GM21367 (cell line): ENCODE measurements around the gene NIPBL.
"Not testable (repeated sequence)": the region's sequence is repeated elsewhere in the genome, so short reads cannot be mapped to it uniquely, and the experiment has no call there.

Source experiments
- ATAC-seq: cut with Tn5 transposase; IDR thresholded peaks from one replicate; pipeline ENCODE4 v1.9.1; 2021; ENCODE audit not compliant: unreplicated experiment

The NIPBL gene, protein sequence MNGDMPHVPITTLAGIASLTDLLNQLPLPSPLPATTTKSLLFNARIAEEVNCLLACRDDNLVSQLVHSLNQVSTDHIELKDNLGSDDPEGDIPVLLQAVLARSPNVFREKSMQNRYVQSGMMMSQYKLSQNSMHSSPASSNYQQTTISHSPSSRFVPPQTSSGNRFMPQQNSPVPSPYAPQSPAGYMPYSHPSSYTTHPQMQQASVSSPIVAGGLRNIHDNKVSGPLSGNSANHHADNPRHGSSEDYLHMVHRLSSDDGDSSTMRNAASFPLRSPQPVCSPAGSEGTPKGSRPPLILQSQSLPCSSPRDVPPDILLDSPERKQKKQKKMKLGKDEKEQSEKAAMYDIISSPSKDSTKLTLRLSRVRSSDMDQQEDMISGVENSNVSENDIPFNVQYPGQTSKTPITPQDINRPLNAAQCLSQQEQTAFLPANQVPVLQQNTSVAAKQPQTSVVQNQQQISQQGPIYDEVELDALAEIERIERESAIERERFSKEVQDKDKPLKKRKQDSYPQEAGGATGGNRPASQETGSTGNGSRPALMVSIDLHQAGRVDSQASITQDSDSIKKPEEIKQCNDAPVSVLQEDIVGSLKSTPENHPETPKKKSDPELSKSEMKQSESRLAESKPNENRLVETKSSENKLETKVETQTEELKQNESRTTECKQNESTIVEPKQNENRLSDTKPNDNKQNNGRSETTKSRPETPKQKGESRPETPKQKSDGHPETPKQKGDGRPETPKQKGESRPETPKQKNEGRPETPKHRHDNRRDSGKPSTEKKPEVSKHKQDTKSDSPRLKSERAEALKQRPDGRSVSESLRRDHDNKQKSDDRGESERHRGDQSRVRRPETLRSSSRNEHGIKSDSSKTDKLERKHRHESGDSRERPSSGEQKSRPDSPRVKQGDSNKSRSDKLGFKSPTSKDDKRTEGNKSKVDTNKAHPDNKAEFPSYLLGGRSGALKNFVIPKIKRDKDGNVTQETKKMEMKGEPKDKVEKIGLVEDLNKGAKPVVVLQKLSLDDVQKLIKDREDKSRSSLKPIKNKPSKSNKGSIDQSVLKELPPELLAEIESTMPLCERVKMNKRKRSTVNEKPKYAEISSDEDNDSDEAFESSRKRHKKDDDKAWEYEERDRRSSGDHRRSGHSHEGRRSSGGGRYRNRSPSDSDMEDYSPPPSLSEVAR (N-terminal part only)

GRCh38 chr5:36876299-36876964, at the start of gene NIPBL:
NIPBL (plus strand) TSS chr5:36876769; CDS start chr5:36953697, 76,928 bp downstream.
- ATAC-seq = peak; percentile 48

DNA sequence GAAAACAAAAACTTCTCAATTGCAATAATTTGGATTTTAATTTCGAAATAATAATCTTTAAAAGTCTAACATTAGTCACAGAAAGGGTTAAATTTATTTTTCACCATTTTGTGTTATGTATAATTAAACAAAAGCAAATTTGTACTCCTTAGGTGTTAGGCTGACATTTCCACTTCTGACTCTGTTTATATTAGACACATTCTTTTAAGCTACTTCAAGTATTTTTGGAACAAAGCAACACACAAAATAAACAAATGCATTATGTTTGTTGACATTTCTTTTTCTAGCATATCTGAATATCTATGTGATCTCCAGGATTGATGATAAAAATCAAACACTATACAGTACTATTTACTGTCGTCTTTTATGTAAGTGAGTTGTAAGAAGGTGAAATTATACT, 44.3 kb upstream of the NIPBL start:
- no peak for ATAC-seq

GRCh38 chr5:36836831-36837230, 39.7 kb upstream of the NIPBL start:
- no peak for ATAC-seq

GRCh38 chr5:36839489-36840476, 36.8 kb upstream of the NIPBL start:
- no peak for ATAC-seq

DNA sequence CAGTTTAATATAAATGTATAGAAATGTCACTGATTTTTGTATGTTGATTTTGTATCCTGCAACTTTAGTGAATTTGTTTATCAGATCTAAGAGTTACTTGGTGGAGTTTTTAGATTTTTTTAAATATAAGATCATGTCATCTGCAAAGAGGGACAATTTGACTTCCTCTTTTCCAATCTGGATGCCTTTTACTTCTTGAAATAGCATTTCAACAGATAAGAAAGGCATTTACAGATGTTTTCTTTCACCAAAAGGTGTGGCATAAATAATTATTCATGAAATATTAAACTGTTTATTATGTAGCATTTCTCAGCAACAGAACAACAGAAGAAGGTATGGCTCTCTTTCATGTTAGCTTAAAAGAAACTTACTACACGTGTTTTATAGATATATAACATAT, 34.9 kb upstream of the NIPBL start:
- no peak for ATAC-seq

GRCh38 chr5:36842087-36842486, 34.5 kb upstream of the NIPBL start:
- no peak for ATAC-seq

DNA sequence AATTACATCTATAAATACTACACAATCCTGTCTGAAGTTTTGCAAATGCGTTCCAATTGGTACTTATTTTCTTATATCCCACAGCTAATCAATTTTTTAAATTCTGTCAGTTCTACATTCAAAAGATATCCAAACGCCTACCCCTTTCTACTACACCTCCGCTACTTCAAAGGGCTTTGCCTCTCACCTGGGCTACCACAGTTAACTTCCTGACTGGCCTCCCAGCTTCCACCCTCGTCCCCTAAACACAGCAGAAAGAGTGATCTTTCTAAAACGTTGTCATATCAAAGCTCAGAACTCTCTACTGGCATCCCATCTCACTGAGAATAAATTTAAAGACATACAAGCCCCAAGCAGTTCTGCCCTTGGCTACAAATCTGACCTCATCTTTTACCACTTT, 32.3 kb upstream of the NIPBL start:
- no peak for ATAC-seq

- ATAC-seq = not testable (repeated sequence)
Measured at GRCh38 chr5:36848545-36848944, 28.0 kb upstream of the NIPBL start.

GRCh38 chr5:36852903-36853302, 23.7 kb upstream of the NIPBL start:
- ATAC-seq = not testable (repeated sequence)

DNA sequence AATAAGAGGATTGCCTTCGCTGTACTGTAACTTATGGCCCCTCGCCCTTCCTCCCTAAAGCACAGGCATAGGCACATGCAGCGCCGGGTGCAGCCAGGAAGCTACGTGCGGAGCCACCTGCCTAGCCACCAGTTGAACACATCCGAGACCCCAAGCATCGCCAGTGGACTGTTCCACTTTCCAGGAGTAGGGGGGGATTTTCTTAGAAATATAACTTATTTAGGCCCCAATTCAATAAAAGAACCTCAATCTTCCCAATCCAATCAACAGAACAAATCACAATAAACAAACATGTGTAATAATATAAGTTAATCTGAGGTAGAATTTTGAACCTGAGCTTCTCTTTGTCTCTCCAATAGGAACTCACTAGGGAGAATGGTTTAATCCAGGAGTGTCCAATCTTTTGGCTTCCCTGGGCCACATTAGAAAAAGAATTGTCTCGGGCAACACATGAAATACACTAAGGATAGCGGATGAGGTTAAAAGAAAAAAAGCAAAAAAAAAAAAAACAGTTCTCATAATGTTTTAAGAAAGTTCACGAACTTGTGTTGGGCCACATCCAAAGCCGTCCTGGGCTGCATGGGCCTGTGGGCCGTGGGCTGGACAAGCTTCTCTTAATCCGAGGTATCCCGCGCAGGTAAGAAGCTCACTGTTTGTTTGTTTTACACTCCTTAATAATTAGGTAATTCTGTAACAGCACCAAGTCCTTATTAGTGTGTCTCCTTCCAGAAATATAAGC, 22.0 kb upstream of the NIPBL start:
- ATAC-seq = no peak

DNA sequence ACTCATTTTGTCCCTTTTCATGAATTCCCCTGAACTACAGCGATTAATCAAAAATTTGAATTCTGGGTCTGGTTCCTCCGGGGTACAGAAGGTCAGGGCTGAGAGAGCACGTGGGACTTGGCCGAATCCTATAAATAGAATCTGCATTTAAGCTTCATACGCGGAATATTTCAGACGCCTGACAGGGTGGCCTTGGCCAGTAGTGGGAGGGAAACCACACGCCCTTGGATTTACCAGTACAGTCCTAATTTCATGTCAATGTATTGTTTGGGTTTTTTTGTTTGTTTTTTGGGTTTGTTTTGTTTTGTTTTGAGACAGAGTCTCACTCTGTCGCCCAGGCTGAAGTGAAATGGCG, 21.5 kb upstream of the NIPBL start:
- ATAC-seq = no peak

GRCh38 chr5:36861871-36862270, 14.7 kb upstream of the NIPBL start:
- no peak for ATAC-seq

- ATAC-seq = peak; percentile 74
Measured at GRCh38 chr5:36870399-36871040, 6.0 kb upstream of the NIPBL start.

- no peak for ATAC-seq
Measured at GRCh38 chr5:36874465-36874864, 2.1 kb upstream of the NIPBL start.

DNA sequence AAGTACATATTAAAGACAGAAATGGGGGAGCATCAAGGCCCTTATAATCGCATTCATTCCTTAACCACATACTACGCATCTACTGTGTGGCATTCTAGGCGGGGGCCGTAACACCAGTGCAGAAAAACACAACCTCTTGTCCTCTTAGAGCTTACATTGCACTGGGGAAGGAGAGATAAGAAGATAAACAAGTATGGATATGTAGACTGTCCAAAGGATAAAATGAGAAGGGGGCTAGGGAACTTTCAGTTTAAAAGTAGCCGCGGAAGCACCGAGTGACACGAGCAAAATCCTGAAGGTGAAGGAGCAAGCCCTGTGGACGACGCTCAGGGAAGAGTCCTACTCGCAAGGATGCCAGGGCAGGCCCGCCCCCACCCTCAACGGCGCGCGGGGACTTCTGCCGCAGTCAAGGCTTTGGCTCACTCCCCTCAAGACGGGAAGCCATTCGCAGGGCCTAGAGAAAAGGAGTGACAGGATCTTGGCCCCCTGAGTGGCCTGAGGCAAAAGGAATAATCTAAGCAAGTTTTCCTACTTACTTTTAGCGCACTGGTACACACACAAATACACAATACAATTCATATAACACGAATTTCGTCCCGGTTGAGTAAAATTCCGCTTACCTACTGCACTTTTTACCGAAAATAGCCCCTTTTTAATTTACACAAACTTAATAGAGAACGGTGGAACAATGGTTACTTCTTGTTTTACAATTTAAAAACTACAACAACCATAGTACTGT, 1.3 kb upstream of the NIPBL start:
- ATAC-seq = no peak

- peak; percentile 54 for ATAC-seq
Measured at GRCh38 chr5:36875790-36876298, 725 bp upstream of the NIPBL start.

- peak; percentile 21 for ATAC-seq
Measured at GRCh38 chr5:36876965-36877666, 547 bp downstream of the NIPBL start.
